ENCODE results near the gene NTHL1.

DNA sequence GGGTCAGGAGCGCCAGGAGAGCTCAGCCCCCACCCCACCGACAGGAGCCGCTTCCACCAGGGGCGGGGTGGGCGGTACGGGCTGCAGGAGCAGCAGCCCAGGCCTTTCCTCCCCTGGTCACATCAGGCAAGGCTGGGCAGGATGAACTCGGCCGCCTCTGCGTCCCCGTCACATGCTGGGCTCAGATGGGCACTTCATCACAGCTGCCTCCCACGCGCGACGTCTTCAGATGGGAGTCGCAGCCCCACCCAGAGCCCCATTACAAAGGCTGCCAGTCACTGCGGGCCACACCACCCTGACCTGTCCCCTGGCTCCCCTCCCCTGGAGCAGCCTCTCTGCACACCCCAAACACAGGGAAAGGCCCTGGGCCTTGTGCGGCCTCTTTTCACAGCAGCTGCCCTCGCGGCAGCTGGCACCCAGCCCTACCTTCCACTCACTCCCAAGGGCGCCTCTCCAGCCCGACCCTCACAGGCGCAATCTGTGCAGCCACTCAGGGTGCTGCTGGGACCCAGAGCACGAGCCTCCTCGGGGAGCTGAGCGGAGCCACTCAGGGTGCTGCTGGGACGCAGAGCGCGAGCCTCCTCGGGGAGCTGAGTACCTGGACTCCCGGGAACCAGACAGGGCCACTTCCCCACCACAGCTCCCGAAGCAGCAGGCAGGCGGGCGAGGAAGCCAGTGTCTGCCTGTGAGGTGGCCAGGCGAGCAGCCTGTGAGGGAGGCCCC lies 42.7 kb downstream of the NTHL1 start:
- TF ChIP-seq, protein P1, sequence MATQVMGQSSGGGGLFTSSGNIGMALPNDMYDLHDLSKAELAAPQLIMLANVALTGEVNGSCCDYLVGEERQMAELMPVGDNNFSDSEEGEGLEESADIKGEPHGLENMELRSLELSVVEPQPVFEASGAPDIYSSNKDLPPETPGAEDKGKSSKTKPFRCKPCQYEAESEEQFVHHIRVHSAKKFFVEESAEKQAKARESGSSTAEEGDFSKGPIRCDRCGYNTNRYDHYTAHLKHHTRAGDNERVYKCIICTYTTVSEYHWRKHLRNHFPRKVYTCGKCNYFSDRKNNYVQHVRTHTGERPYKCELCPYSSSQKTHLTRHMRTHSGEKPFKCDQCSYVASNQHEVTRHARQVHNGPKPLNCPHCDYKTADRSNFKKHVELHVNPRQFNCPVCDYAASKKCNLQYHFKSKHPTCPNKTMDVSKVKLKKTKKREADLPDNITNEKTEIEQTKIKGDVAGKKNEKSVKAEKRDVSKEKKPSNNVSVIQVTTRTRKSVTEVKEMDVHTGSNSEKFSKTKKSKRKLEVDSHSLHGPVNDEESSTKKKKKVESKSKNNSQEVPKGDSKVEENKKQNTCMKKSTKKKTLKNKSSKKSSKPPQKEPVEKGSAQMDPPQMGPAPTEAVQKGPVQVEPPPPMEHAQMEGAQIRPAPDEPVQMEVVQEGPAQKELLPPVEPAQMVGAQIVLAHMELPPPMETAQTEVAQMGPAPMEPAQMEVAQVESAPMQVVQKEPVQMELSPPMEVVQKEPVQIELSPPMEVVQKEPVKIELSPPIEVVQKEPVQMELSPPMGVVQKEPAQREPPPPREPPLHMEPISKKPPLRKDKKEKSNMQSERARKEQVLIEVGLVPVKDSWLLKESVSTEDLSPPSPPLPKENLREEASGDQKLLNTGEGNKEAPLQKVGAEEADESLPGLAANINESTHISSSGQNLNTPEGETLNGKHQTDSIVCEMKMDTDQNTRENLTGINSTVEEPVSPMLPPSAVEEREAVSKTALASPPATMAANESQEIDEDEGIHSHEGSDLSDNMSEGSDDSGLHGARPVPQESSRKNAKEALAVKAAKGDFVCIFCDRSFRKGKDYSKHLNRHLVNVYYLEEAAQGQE (IDR thresholded peaks at IDR 0.05; ENCODE audit: insufficient read depth in 1 of 2, low read depth in 2 of 2, low read length in 2 of 2), result no peak
- TF ChIP-seq POLR2AphosphoS5 (IDR thresholded peaks at IDR 0.05; ENCODE audit: low read depth, low read length), result no peak
